WTC11 (cell line): Measurements from ENCODE around the gene IFITM5. TPM values are rescaled to one million over a fixed set of nuclear protein-coding genes. Genes with fewer than 3 reads are reported as not detected.

Experiments
- ATAC-seq: fragments of 200-7000 bp; cut with Tn5 transposase; 2 replicates; pipeline ENCODE4 v1.10.0; 2021; ENCODE audit warnings: mild to moderate bottlenecking, moderate library complexity
- CTCF ChIA-PET: fragments of 300-600 bp; sonication (Branson Sonifier 250); formaldehyde crosslinking; loops from one replicate; lab custom pipeline; 2021; ENCODE audit warnings: antibody characterized with exemption; lab: Charles Lee
- POLR2A ChIA-PET: fragments of 350-600 bp; sonication (Branson Sonifier 250); formaldehyde crosslinking; loops from one replicate; lab custom pipeline; 2021; ENCODE audit warnings: antibody characterized with exemption; lab: Charles Lee
- DNase-seq: peaks from one replicate; pipeline ENCODE4 v3.0.0; 2021; ENCODE audit warnings: low spot score
- H3K27ac Mint-ChIP-seq: 2 replicates; pipeline ENCODE4 v1.8.0; 2021; ENCODE audit warnings: mixed read lengths
- H3K27me3 Mint-ChIP-seq: 2 replicates; pipeline ENCODE4 v1.8.0; 2021; ENCODE audit warnings: low read depth, mild to moderate bottlenecking, moderate library complexity, mixed read lengths
- H3K36me3 Mint-ChIP-seq: 2 replicates; pipeline ENCODE4 v1.8.0; 2021; ENCODE audit warnings: mixed read lengths
- H3K4me1 Mint-ChIP-seq: 2 replicates; pipeline ENCODE4 v1.8.0; 2022; ENCODE audit warnings: mixed read lengths
- H3K4me3 Mint-ChIP-seq: 2 replicates; pipeline ENCODE4 v1.8.0; 2021; ENCODE audit warnings: mild to moderate bottlenecking, moderate library complexity, mixed read lengths
- H3K9me3 Mint-ChIP-seq: 2 replicates; pipeline ENCODE4 v1.8.0; 2021; ENCODE audit warnings: mixed read lengths
- ATF3 ChIP-seq: sonication (generic); formaldehyde crosslinking; conservative IDR thresholded peaks from 2 replicates; pipeline ENCODE4 v1.8.1; 2022; ENCODE audit warnings: mild to moderate bottlenecking, missing genetic modification reagents
- E2F1 ChIP-seq: sonication (generic); formaldehyde crosslinking; IDR thresholded peaks from 2 replicates; pipeline ENCODE4 v1.8.0; 2022; ENCODE audit warnings: mild to moderate bottlenecking, missing genetic modification reagents
- EMX1 ChIP-seq: fragments of 250-450 bp; sonication (Bioruptor Pico); IDR thresholded peaks from 2 replicates; pipeline ENCODE4 v1.8.0; 2021; ENCODE audit warnings: mild to moderate bottlenecking
- ERG ChIP-seq: fragments of 250-450 bp; sonication (Bioruptor Pico); IDR thresholded peaks from 2 replicates; pipeline ENCODE4 v1.8.0; 2021; ENCODE audit warnings: mild to moderate bottlenecking
- ETV6 ChIP-seq: sonication (generic); formaldehyde crosslinking; IDR thresholded peaks from 2 replicates; pipeline ENCODE4 v1.8.1; 2022; ENCODE audit warnings: mild to moderate bottlenecking, missing genetic modification reagents
- FOXK1 ChIP-seq: sonication (generic); formaldehyde crosslinking; IDR thresholded peaks from 2 replicates; pipeline ENCODE4 v1.8.0; 2022; ENCODE audit warnings: mild to moderate bottlenecking, moderate library complexity, missing genetic modification reagents
- IRF2 ChIP-seq: sonication (generic); formaldehyde crosslinking; IDR thresholded peaks from 2 replicates; pipeline ENCODE4 v1.8.0; 2022; ENCODE audit warnings: low read depth, missing genetic modification reagents, borderline replicate concordance
- KAT7 ChIP-seq: sonication (generic); formaldehyde crosslinking; IDR thresholded peaks from 2 replicates; pipeline ENCODE4 v1.8.1; 2023; ENCODE audit warnings: missing genetic modification reagents, mild to moderate bottlenecking, borderline replicate concordance
- NR1H2 ChIP-seq: sonication (generic); formaldehyde crosslinking; IDR thresholded peaks from 2 replicates; pipeline ENCODE4 v1.9.0; 2021; ENCODE audit warnings: mild to moderate bottlenecking, moderate library complexity, missing genetic modification reagents
- OVOL2 ChIP-seq: fragments of 250-450 bp; sonication (Bioruptor Pico); IDR thresholded peaks from 2 replicates; pipeline ENCODE4 v1.9.0; 2021; ENCODE audit warnings: mild to moderate bottlenecking, borderline replicate concordance
- PREB ChIP-seq: sonication (generic); formaldehyde crosslinking; IDR thresholded peaks from 2 replicates; pipeline ENCODE4 v1.8.1; 2022; ENCODE audit warnings: mild to moderate bottlenecking, missing genetic modification reagents, moderate library complexity, borderline replicate concordance
- PRRX2 ChIP-seq: fragments of 250-450 bp; sonication (Bioruptor Pico); IDR thresholded peaks from 2 replicates; pipeline ENCODE4 v1.8.0; 2021; ENCODE audit warnings: mild to moderate bottlenecking
- SP1 ChIP-seq: sonication (generic); formaldehyde crosslinking; conservative IDR thresholded peaks from 2 replicates; pipeline ENCODE4 v1.8.1; 2022; ENCODE audit warnings: missing genetic modification reagents
- TP53 ChIP-seq: sonication (generic); formaldehyde crosslinking; IDR thresholded peaks from 2 replicates; pipeline ENCODE4 v1.8.1; 2023; ENCODE audit warnings: mild to moderate bottlenecking, missing genetic modification reagents
- USF1 ChIP-seq: sonication (generic); formaldehyde crosslinking; IDR thresholded peaks from 2 replicates; pipeline ENCODE4 v1.8.0; 2022; ENCODE audit warnings: mild to moderate bottlenecking, missing genetic modification reagents
- ZBTB21 ChIP-seq: sonication (generic); formaldehyde crosslinking; IDR thresholded peaks from 2 replicates; pipeline ENCODE4 v1.8.1; 2023; ENCODE audit warnings: mild to moderate bottlenecking, missing genetic modification reagents, borderline replicate concordance
- total RNA-seq: library from RNA; stranded (reverse); gene quantifications from 3 replicates; pipeline ENCODE4 v1.2.3, GENCODE V29; 2021

IFITM5 gene
- total RNA-seq, 1 experiment from 2014 or later = not detected

- TF ChIP-seq ATF3 (CRISPR knock-in tag) = no peak
- TF ChIP-seq TP53 (CRISPR knock-in tag) = no peak
- no peak for TF ChIP-seq KAT7 (CRISPR knock-in tag)
- TF ChIP-seq PRRX2 (CRISPR knock-in tag) = no peak
- TF ChIP-seq FOXK1 = no peak
- no peak for TF ChIP-seq USF1
- TF ChIP-seq EMX1 = no peak
- TF ChIP-seq NR1H2 = no peak
These were observed 41.4 kb downstream of the IFITM5 start (continued) for GRCh38 chr11:257766-258493.

- no peak for DNase-seq
- TF ChIP-seq ZBTB21 = no peak
- TF ChIP-seq ERG (CRISPR knock-in tag) = no peak
- no peak for TF ChIP-seq E2F1 (CRISPR knock-in tag)
- TF ChIP-seq ETV6 (CRISPR knock-in tag) = no peak
- no peak for TF ChIP-seq SP1
- TF ChIP-seq PREB (CRISPR knock-in tag) = no peak
- TF ChIP-seq IRF2 (CRISPR knock-in tag) = no peak
- Mint-ChIP-seq H3K4me3 (no peak overlapping the region), H3K36me3 (peaks cover 28% of the 10 kb centered on the region), H3K27ac (no peak overlapping the region), H3K9me3 (peaks cover 19% of the 10 kb centered on the region), H3K4me1 (no peaks in the 10 kb centered on the region), H3K27me3 (peaks cover 7% of the 10 kb centered on the region; the same call in 1 of the 2 replicates)
- ChIA-PET POLR2A (no interaction called here), CTCF (no interaction called here)
- no peak for ATAC-seq
These were observed 42.2 kb downstream of the IFITM5 start for GRCh38 chr11:256952-257737.

GRCh38 chr11:255816-256215, 43.5 kb downstream of the IFITM5 start:
- CTCF ChIA-PET = no interaction called here
- TF ChIP-seq OVOL2 (CRISPR knock-in tag) = no peak
- POLR2A ChIA-PET = no interaction called here
- peaks cover 4% of the 10 kb centered on the region; the same call in 1 of the 2 replicates for H3K27me3 Mint-ChIP-seq
- no peak for DNase-seq
- peaks cover 7% of the 10 kb centered on the region for H3K9me3 Mint-ChIP-seq
- no peak overlapping the region for H3K27ac Mint-ChIP-seq
- H3K4me3 Mint-ChIP-seq = no peak overlapping the region
- ATAC-seq = no peak
- peaks cover 32% of the 10 kb centered on the region for H3K36me3 Mint-ChIP-seq
- peaks cover 3% of the 10 kb centered on the region; the same call in 1 of the 2 replicates for H3K4me1 Mint-ChIP-seq
